ENCODE results near the gene FRMD1. TPM values are rescaled to one million over a fixed set of nuclear protein-coding genes. Genes with fewer than 3 reads are reported as not detected.

Gene FRMD1
- total RNA-seq, 1 donor from 2014 or later: not detected

DNA sequence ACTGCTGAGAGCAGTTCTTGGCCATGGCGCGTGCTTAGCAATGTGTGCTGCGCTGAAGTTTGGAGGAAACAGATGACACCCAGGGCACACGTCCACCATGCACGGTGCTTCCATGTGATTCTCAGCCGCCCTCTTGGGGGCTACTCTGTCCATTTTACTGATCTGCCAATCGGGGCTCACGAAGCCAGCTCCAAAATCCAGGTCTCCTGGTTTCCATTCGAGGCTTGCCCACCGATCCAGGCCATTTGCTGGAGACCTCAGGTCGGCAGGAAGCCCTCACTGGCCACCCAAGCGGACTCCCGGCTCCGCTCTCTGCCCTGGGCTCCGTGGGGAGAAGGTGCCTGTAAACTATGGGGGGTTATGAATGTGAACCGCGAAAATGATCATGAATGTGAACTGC lies 11.7 kb upstream of the FRMD1 start:
- intact Hi-C loops (cut with micrococcal nuclease): loop anchor here (1.0 kb wide), 1 partner anchor 25 kb away; no protein-coding TSS in a partner anchor
- ChIA-PET CTCF (no interaction called here), POLR2A (no interaction called here)
- ATAC-seq (ENCODE audit: low read depth) (no peak), DNase-seq (no peak)
- H3K36me3 Mint-ChIP-seq (ENCODE audit: low read depth): no peaks in the 10 kb centered on the region
- no peaks in the 10 kb centered on the region for H3K4me1 Mint-ChIP-seq
- TF ChIP-seq, protein P1, sequence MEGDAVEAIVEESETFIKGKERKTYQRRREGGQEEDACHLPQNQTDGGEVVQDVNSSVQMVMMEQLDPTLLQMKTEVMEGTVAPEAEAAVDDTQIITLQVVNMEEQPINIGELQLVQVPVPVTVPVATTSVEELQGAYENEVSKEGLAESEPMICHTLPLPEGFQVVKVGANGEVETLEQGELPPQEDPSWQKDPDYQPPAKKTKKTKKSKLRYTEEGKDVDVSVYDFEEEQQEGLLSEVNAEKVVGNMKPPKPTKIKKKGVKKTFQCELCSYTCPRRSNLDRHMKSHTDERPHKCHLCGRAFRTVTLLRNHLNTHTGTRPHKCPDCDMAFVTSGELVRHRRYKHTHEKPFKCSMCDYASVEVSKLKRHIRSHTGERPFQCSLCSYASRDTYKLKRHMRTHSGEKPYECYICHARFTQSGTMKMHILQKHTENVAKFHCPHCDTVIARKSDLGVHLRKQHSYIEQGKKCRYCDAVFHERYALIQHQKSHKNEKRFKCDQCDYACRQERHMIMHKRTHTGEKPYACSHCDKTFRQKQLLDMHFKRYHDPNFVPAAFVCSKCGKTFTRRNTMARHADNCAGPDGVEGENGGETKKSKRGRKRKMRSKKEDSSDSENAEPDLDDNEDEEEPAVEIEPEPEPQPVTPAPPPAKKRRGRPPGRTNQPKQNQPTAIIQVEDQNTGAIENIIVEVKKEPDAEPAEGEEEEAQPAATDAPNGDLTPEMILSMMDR (IDR thresholded peaks at IDR 0.05): no peak
- peaks cover 1% of the 10 kb centered on the region for H3K27me3 Mint-ChIP-seq
- peaks cover 4% of the 10 kb centered on the region for H3K9me3 Mint-ChIP-seq
- no peak overlapping the region for H3K27ac Mint-ChIP-seq
- no peak overlapping the region for H3K4me3 Mint-ChIP-seq

DNA sequence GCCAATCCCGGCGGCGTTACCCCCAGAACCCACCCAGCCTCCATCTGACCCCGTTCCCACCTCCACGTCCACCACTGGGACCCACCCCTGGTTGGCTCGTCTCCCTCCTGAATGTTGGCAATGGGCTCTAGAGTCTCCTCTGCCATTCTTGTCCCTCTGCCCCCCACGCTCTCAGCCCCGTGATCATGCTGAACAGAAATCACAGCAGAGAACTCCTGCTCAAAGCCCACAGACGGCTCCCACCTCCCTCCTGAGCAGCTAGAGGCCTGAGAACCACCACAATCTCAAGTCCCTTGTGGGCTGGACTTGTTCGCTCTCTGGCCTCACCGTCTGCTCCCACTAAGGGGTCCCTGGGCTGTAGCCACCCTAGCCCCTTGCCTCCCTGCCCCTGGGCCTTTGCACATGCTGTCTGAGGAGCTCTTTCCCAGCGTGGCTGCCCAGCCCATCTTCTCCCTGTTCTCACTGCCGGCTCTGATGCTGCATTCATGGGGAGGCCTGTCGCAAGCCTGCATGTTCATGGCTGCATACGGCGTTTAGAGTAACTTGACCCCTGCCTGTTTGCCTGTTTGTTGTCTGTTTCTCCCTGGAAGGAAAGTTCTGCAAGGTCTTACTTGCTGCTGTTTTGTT lies 11.2 kb upstream of the FRMD1 start:
- ATAC-seq (ENCODE audit: low read depth) (no peak), DNase-seq (no peak)
- TF ChIP-seq, protein P1 (IDR thresholded peaks at IDR 0.05): no peak
- CTCF ChIA-PET: no interaction called here
- Mint-ChIP-seq H3K27ac (no peak overlapping the region), H3K36me3 (ENCODE audit: low read depth) (no peaks in the 10 kb centered on the region), H3K9me3 (peaks cover 4% of the 10 kb centered on the region), H3K4me1 (no peaks in the 10 kb centered on the region), H3K4me3 (no peak overlapping the region), H3K27me3 (peaks cover 1% of the 10 kb centered on the region)
- intact Hi-C loops (cut with micrococcal nuclease): no loop called here
- POLR2A ChIA-PET: no interaction called here

DNA sequence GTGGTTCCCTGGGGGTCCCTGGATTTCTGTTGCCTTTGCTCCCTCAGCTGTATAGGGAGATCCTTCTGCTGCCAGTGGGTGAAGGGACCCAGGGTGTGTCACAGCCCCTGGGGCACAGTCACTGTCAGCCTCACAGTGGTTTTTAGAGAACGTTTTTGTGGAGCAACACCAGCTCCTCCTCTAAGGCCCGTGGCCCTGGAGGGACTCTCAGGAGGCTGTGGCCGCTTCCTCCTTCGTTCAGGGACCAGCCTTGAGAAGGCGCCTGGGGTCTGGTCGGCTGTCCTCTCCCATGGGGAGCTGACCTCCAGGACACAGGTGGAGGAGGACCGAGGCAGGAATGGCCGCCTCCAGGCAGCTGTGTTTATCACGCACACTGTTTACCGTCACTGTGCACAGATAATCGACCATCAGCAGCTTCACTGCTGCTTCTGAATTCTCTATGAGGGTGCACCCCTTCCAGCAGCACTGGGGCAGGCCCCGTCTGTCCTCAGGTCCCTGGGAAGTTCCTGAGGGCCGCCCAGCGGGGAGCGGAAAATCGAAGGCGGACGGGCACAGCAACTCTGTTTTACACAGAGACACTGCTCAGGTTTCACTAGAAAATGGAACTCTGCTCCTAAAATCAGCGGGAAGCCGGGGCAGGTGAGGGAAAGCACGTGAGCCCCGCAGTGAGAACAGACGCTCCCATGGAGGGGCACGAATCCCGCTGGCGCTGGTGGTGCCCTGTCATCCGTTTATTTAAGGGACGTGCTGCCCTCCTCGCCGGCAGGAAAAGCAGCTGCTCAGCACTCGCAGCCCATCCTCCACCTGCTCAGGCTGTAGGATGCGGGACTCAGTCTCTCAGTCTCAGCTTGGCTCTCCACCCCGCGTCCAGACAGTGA lies 10.4 kb upstream of the FRMD1 start:
- ChIA-PET CTCF (no interaction called here), POLR2A (no interaction called here)
- Mint-ChIP-seq H3K27ac (no peak overlapping the region), H3K4me3 (no peak overlapping the region), H3K9me3 (peaks cover 4% of the 10 kb centered on the region), H3K36me3 (ENCODE audit: low read depth) (no peaks in the 10 kb centered on the region), H3K27me3 (peaks cover 1% of the 10 kb centered on the region), H3K4me1 (no peaks in the 10 kb centered on the region)
- DNase-seq (no peak), ATAC-seq (ENCODE audit: low read depth) (no peak)
- TF ChIP-seq, protein P1 (IDR thresholded peaks at IDR 0.05): no peak
- intact Hi-C loops (cut with micrococcal nuclease): no loop called here

DNA sequence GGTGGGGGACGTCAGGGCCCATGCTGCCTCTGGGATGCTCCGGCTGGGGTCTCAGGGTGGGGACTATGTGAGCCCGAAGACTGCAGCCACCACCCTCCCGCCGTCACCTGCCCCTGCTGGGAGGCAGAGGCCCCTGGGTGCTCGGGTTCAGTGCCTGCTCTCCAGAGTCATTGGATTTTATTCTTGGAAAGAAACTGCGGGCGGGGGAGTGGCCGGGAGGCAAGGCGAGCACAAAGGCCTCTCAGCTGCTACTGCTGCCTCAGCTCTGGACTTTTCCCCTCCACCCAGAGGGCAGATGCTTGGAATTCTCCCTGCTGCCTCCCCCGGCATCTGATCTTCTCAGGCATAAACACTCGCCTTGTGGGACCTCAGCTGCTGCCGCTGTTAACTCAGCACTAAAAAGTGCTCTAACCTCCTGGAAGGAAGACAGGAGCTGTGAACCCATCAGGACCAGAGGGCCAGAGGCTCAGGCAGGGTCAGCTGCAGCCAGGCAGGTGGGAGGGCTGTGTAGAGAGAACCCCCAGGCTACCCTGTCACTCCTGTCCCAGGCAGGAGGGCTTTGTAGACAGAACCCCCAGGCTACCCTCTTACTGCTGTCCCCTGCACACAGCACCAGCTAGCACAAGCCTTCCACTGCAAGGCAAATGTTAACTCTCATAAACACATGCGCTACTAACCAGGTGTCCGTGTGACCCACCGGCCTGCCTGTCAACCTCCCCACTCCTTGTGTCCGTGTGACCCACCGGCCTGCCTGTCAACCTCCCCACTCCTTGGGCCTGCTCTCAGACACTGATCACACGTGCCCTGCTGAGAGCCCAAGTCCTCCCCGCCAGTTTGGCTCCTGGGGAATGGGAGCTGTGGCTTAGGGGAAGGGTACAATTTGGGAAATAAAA lies 9.4 kb upstream of the FRMD1 start:
- intact Hi-C loops (cut with micrococcal nuclease): no loop called here

More for the DNA sequence above, 9.4 kb upstream of the FRMD1 start:
- H3K36me3 Mint-ChIP-seq (ENCODE audit: low read depth): no peaks in the 10 kb centered on the region
- no peak overlapping the region for H3K4me3 Mint-ChIP-seq
- ATAC-seq (ENCODE audit: low read depth) (no peak), DNase-seq (no peak)
- H3K4me1 Mint-ChIP-seq: no peaks in the 10 kb centered on the region
- POLR2A ChIA-PET: no interaction called here
- peaks cover 4% of the 10 kb centered on the region for H3K9me3 Mint-ChIP-seq
- peaks cover 1% of the 10 kb centered on the region for H3K27me3 Mint-ChIP-seq
- CTCF ChIA-PET: no interaction called here
- TF ChIP-seq, protein P1 (IDR thresholded peaks at IDR 0.05): no peak
- no peak overlapping the region for H3K27ac Mint-ChIP-seq

All from activated B cell treated with CpG ODN at 0.5 μM for 24 hours (primary cell).